Gastrocnemius medialis (tissue), 4 donors: Measurements from ENCODE around the gene CRISPLD2.
"Not testable (repeated sequence)": the region's sequence is repeated elsewhere in the genome, so short reads cannot be mapped to it uniquely, and the experiment has no call there.

Experiments used
- CTCF ChIP-seq, 5 experiments: fragments of 450-650 bp in 3 of 5; fragments of 200-600 bp in 2 of 5; sonication (generic) in 2 of 5; IDR thresholded peaks in 4 of 5; conservative IDR thresholded peaks in 1 of 5; 1 replicate in 4 of 5; 2 replicates in 1 of 5; pipeline ENCODE4 v1.5.1; 2016 to 2019; ENCODE audit warnings: antibody characterized with exemption in 5 of 5, mild to moderate bottlenecking in 3 of 5, moderate library complexity in 3 of 5
- POLR2A ChIP-seq, 2 donors: fragments of 450-650 bp; IDR thresholded peaks; one replicate each; pipeline ENCODE4 v1.6.1; 2017; ENCODE audit warnings: antibody characterized with exemption in 2 of 2, mild to moderate bottlenecking in 2 of 2, moderate library complexity in 2 of 2

GRCh38 chr16:84938616-84939015 is 118.8 kb downstream of the CRISPLD2 start:
- not testable (repeated sequence) for TF ChIP-seq CTCF (IDR thresholded peaks at IDR 0.05 in 4 of 5, conservative IDR thresholded peaks at IDR 0.05 in 1 of 5); POLR2A (IDR thresholded peaks at IDR 0.05)
